ENCODE measurements around the gene HTRA3.

The HTRA3 gene

DNA sequence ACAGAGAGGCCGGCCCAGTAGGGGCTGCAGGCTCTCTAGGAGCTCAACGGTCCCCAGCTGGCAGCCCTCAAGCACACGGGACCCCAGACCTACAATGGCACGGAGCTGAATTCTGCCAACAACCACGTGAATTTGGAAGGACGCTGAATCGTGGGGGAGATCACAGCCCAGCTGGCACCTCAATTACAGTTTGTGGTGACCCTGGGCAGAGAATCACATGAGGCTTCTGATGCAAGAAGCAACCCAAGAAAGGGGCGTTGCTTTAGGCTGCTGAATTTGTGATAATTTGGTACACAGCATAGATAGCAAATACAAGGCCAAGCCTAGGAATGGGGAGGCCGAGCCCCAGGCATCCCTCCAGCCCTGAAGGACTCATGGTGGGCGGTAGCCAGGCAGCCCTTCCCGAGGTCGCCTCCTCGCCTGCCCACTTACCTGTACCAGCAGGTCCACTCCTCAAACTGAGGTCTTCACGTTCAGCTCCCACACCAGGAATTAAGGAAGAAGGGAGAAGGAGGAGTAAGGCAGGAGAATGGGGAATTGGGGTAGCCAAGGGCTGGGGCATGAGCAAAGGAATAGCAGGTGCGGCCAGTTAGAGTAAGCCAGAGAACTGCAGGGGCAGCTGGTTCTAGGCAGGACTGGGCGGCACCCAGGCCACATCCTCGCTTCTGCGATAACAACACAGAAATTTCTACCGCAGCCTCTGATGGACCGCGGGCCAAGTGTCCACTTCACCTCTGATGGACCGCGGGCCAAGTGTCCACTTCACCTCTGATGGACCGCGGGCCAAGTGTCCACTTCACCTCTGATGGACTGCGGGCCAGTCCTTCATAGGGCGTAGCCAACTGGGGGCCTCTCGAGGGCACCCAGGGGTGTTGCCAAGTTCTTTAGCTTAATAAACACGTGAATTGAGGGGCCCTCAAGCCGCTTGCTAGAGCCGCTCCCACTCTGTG, 23.4 kb upstream of the HTRA3 start:
- no peak for DNase-seq

GRCh38 chr4:8247047-8247930, 22.3 kb upstream of the HTRA3 start:
- no peak for DNase-seq

GRCh38 chr4:8248091-8248490, 21.5 kb upstream of the HTRA3 start:
- no peak for DNase-seq

DNA sequence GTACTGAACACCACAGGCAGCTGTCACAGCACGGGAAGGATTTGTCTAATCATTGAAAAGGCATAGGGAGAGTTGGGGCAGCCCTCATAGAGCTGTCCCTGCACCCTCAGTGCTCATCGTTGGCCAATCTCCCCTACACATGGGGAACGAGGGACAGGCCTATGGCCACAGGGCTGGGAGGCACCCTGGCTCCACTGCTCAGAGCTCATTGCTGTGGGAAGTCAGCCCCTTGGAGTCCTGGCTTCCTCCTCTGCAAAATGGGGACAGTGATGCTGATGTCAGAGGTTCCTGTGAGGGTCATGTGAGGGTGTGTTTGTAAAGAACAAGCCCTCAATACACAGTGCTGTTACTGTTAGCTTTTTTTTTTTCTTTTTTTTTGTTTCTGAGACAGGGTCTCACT, 19.3 kb upstream of the HTRA3 start:
- DNase-seq = no peak

- DNase-seq = no peak
These were observed 18.9 kb upstream of the HTRA3 start for GRCh38 chr4:8250637-8251036.

DNA sequence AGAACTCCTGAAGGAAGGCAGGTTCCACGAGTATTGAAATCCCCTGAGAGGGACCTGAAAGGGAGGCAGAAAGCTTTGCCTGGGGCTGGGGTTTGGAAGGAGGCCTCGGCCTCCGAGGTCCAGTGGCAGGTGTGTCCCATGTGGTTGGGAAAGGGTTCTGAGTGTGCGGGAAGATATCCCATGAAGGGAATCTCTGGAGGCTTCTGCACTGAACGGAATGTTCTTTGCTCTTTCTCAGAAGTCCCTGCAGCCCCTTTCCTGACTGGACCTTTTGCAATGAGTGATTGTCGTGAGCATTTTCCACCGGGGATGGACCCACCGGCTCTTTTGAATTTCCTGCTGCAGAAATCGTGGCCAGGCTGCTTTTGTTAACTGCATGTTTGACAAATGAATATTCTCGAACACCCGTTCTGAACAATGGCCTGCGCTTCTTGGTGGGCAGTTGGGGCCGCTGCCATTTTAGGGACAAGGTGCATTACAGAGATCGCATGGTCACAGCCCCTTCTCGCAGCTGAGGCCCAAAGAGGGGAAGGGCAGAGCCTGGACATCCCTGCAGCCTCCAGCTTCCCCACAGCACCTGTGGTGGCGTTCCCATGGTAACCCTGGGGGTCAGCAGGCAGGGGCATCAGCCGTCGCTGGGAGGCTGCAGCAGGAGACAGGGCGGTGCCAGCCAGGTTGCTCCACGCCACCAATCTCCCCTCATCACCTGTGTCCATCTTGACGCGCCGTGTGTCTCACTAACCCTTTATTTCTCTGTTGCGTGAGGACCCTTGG, 18.3 kb upstream of the HTRA3 start:
- no peak for DNase-seq

- DNase-seq = no peak
These were observed 17.0 kb upstream of the HTRA3 start for GRCh38 chr4:8252301-8253173.

DNA sequence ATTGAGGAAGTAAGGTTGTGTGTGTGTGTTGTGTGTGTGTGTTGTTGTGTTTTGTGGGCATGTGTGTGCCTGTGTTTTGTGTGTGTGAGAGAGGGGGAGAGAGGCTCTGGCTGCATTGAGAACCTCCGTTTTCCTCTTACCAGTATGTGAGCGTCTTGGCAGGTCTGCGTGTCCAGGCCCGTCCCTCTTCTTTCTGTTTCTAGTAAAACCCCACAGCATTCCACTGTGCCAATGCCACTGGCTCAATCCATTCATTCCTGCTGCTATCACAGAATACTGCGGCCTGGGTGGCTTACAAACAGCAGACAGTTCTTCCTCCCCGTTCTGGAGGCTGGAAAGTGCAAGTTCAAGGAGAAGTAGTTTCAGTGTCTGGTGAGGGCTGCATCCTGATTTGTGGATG, 15.5 kb upstream of the HTRA3 start:
- DNase-seq = no peak

DNA sequence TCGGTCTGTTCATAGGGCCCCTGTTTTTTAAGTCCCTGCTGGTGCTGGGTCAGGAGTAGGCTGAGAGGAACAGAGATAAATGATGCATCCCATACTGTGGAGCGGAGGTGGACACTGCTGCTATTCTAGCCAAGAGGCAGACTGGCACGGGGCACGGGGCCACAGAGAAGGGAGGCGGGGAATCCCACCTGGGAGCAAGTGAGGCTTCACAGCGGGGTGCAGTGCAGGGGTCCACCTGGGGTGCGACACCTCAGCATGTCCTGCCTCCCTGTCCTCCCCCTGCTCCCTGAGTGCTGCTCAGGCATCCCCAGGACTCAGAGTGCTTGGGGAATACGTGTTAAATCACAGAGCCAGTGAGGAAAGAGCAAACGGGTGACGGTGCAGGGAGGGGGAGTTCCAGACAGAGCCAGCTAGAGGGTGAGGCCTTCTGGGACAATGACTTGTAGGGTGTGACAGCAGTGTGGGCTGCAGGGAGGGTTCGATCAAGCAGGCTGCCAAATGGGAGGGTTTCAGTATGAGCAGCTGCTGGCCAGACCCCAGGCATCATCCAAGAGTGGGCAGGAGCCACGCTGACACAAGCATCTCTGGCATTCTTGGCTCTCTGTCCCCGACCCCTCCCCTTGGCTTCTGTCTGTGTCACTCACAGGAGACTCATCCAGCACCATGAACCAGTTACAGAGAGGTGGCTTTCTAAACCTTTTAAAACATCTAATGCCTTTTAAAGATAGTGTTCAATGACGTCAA, 13.7 kb upstream of the HTRA3 start:
- DNase-seq = no peak

GRCh38 chr4:8257854-8258253, 11.7 kb upstream of the HTRA3 start:
- no peak for DNase-seq

DNA sequence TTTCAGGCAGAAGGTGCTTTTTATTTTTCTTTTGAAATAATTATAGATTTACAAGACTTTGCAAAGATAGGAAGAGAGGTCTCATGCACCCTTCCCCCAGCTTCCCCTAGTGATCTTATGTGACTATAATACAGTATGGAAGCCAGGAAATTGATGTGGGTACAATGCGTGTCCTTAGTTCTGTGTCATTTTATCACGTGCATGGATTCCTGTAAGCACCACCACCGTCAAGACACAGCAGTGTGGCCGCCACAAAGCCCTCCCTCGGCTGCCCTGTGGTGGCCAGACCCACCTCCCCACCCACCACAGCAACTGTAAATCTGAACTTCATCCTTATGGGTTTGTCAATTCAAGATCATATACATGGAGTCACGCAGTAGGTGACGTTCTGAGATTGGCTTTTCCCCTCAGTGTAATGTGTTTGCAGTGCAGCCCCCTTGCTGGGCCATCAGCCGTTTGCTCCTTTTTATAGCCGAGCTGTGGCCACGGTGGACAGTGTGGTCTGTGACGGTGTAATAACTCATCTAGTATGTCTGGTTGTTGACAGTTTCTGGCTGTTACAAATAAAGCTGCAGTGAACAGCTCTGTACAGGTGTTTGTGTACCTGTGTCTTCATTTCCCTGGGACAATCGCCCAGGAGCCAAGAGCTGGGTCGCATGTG, 10.9 kb upstream of the HTRA3 start:
- DNase-seq = no peak

GRCh38 chr4:8259743-8260430, 9.7 kb upstream of the HTRA3 start:
- DNase-seq = no peak

DNA sequence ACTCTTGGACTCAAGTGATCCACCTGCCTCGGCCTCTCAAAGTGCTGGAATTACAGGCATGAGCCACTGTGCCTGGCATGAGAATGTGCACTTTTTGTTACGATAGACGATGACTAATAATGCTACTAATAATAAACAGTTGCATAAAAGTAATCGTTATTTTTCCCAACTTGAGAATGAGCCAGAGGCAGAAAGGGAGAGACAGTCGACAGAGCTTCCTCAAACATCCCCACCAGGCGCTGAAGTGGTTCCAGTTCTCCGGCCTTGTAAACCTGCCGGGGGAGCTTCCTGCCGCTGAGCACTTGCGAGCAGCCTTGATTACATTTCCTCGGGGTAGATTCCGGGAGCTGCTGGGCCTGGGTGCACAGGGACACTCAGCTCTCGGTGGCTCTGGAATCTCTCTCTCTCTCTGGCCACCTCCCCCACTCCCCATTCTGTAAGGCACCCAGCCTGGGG, 8.9 kb upstream of the HTRA3 start:
- DNase-seq = no peak

DNA sequence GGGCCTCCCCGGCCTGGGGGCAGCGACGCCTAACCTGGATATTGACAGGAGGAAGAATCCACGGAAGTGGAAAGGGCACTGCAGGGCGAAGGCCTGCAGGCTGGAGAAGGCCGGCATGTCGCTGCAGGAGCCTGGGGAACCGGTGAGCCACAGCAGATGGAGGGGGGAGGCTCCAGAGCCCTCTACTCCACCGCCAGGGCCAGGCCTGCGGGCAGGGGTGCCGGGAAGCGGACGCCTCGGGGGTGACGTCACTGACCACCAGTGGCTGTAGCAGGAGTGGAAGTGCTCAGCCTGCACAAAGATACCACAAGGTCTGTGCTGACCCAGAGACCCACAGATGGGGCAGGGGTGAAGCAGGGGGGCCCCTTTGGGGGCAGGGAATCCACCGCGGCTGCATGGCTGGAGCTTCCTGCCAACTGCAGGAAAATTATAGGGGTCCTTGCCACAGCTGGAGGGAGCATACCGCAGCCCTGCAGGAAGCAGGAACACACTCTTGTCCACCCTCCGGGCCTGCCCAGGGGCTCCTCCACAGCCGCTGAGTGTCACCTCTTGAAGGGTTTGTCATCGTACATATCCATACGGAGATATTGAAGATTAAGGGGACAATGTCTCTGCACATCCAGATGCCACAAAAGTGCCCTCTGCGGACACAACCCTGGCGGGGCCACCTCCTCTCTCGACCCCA, 7.6 kb upstream of the HTRA3 start:
- DNase-seq = peak in 3 of 51 donors; percentile 9 to 56 (median 12)

DNA sequence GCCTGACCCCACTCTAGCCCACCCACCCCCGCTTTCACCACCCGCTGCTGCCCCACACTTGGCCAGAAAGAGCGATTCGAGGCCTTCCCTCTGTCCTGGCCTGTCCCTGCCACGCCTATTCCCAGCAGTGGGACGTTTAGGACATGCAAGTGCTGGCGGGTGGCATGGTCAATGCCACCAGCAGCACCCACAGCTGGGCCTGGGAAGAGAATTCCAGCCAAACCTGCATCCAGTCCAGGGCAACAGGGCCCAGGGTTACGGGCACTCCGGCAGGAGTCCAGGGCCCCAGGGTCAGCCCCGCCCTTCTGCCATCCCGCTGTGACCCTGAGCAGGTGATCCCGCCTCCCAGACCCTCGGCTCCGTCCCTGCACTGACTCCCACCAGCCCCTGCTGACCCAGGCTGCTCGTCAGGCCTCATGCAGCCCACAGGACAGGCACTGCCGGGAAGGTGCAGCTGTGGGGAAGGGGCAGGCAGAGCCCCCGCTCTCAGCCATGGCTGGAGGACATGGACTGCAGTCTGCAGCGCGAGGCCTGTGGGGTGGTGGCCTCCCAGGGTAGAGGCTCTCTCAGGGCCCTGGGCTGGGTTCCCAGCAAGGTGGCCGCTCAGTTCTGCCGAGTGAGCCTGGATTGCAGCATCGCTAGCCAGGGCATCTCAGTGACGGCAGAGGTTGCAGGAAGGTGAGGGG, 6.8 kb upstream of the HTRA3 start:
- no peak for DNase-seq

DNA sequence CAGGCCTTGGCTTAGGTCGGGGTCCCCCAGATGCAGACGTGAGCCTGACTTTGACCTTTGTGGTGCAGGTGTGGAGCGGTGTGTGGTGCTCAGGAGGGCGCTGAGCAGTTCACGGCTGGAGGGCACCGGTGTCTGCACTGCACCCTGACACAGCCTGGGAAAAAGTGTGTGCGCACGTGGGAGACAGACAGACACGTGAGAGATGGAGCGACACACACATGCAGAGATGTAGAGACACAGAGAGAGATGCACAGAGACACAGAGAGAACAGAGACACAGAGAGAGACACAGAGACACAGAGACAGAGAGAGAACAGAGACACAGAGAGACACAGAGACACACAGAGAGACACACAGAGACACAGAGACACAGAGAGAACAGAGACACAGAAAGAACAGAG, 6.2 kb upstream of the HTRA3 start:
- no peak for DNase-seq

GRCh38 chr4:8264106-8264505, 5.4 kb upstream of the HTRA3 start:
- no peak for DNase-seq
